ENCODE results near the gene KCNMA1.

DNA sequence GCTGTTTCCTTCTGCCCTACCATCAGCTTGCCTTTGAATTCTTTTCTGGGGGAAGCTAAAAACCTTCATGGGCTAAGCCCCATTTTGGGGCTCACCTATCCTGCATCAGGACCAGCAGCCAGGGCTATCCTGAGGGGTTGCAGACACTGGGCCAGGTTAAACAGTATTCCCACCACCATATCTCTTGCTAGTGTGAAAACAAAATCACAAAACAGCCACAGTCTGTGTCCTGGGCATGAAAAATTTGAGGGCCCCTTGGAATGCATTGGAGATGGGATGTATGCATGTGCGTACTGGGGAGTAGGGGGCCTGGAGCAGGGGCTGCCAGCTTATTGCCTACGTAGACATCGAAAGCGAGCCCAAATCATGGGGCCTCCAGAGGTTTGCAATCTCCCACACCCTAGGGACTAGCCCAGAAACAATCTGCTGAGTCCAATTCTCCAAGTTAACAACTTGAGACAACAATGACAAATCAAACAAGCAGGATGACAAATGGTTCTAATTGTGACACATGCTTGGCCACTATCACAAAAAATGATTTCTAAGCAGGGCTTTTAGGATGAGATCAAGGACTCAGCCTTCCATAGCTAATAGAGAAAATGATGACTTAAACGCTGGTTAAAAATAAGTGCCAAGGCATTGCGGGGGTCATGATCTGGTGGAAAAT is 557.1 kb downstream of the KCNMA1 start:
- TF ChIP-seq, protein P1, sequence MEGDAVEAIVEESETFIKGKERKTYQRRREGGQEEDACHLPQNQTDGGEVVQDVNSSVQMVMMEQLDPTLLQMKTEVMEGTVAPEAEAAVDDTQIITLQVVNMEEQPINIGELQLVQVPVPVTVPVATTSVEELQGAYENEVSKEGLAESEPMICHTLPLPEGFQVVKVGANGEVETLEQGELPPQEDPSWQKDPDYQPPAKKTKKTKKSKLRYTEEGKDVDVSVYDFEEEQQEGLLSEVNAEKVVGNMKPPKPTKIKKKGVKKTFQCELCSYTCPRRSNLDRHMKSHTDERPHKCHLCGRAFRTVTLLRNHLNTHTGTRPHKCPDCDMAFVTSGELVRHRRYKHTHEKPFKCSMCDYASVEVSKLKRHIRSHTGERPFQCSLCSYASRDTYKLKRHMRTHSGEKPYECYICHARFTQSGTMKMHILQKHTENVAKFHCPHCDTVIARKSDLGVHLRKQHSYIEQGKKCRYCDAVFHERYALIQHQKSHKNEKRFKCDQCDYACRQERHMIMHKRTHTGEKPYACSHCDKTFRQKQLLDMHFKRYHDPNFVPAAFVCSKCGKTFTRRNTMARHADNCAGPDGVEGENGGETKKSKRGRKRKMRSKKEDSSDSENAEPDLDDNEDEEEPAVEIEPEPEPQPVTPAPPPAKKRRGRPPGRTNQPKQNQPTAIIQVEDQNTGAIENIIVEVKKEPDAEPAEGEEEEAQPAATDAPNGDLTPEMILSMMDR (IDR thresholded peaks at IDR 0.05) = no peak
- TF ChIP-seq EZH2 (IDR thresholded peaks at IDR 0.05; ENCODE audit: borderline replicate concordance, insufficient read depth, low read depth, low read length, poor library complexity, severe bottlenecking) = no peak

All from B cell (primary cell).